Neuronal stem cell (in vitro differentiated cells): ENCODE data around the gene ARID3C.
A peak's percentile ranks its signal among the peaks of the same experiment; 100 is the strongest.
"Not testable (repeated sequence)": the region's sequence is repeated elsewhere in the genome, so short reads cannot be mapped to it uniquely, and the experiment has no call there.

ENCODE experiments used
- DNase-seq: peaks from one replicate; pipeline ENCODE4 v3.0.0-alpha.2; 2013; ENCODE audit warnings: low spot score
- H2AFZ ChIP-seq: one replicate; pipeline ENCODE4 v1.6.1; 2013; ENCODE audit warnings: mild to moderate bottlenecking, low read length, inconsistent platforms
- H2AK5ac ChIP-seq: 2 replicates; pipeline ENCODE4 v1.6.1; 2013; ENCODE audit warnings: low read depth, mild to moderate bottlenecking, inconsistent platforms, low read length, moderate library complexity, mixed read lengths
- H2BK120ac ChIP-seq: 2 replicates; pipeline ENCODE4 v1.6.1; 2013; ENCODE audit warnings: low read depth, mild to moderate bottlenecking, inconsistent platforms, low read length, moderate library complexity, mixed read lengths
- H2BK12ac ChIP-seq: one replicate; pipeline ENCODE4 v1.6.1; 2013; ENCODE audit warnings: low read length, inconsistent platforms
- H2BK15ac ChIP-seq: 2 replicates; pipeline ENCODE4 v1.6.1; 2013; ENCODE audit warnings: mild to moderate bottlenecking, low read length, inconsistent platforms, mixed read lengths
- H2BK5ac ChIP-seq: one replicate; pipeline ENCODE4 v1.6.1; 2013; ENCODE audit warnings: inconsistent platforms, mild to moderate bottlenecking, low read length, moderate library complexity
- H3K14ac ChIP-seq: one replicate; pipeline ENCODE4 v1.6.1; 2013; ENCODE audit warnings: low read length, inconsistent platforms
- H3K18ac ChIP-seq: 2 replicates; pipeline ENCODE4 v1.6.1; 2013; ENCODE audit warnings: low read length, inconsistent platforms
- H3K23ac ChIP-seq: 2 replicates; pipeline ENCODE4 v1.6.1; 2013; ENCODE audit warnings: low read depth, mild to moderate bottlenecking, mixed read lengths, low read length, inconsistent platforms; ENCODE audit not compliant: poor library complexity
- H3K27ac ChIP-seq: replicated peaks from 3 replicates; pipeline ENCODE4 v1.5.1; 2013; ENCODE audit warnings: low read length, inconsistent platforms
- H3K27me3 ChIP-seq, 3 experiments: 2 replicates each; pipeline ENCODE4 v1.6.1; 2013; ENCODE audit warnings: low read length in 3 of 3, mild to moderate bottlenecking in 2 of 3, inconsistent platforms in 1 of 3, low read depth in 1 of 3, mixed read lengths in 1 of 3, moderate library complexity in 1 of 3; ENCODE audit not compliant: control insufficient read depth in 3 of 3, insufficient read depth in 3 of 3
- H3K36me3 ChIP-seq, 2 donors: replicated peaks in 1 of 2; 2 replicates each; pipeline ENCODE4 v1.6.1; 2013; ENCODE audit warnings: low read length in 2 of 2; ENCODE audit not compliant: control insufficient read depth in 2 of 2, insufficient read depth in 2 of 2
- H3K4ac ChIP-seq: 2 replicates; pipeline ENCODE4 v1.6.1; 2013; ENCODE audit warnings: inconsistent platforms, mild to moderate bottlenecking, low read length, moderate library complexity
- H3K4me1 ChIP-seq, 2 donors: 1 replicate in 1 of 2; 2 replicates in 1 of 2; pipeline ENCODE4 v1.6.1; 2013; ENCODE audit warnings: low read length in 2 of 2, low read depth in 1 of 2; ENCODE audit not compliant: control insufficient read depth in 2 of 2, insufficient read depth in 1 of 2
- H3K4me2 ChIP-seq: one replicate; pipeline ENCODE4 v1.6.1; 2013; ENCODE audit warnings: mild to moderate bottlenecking, low read length, inconsistent platforms; ENCODE audit not compliant: insufficient read depth, poor library complexity, severe bottlenecking
- H3K4me3 ChIP-seq, 2 donors: 2 replicates each; pipeline ENCODE4 v1.5.1; 2013; ENCODE audit warnings: low read length in 2 of 2, mild to moderate bottlenecking in 2 of 2, inconsistent platforms in 1 of 2, moderate library complexity in 1 of 2
- H3K79me1 ChIP-seq: one replicate; pipeline ENCODE4 v1.6.1; 2013; ENCODE audit warnings: low read depth, mild to moderate bottlenecking, inconsistent platforms, low read length, moderate library complexity
- H3K9ac ChIP-seq: one replicate; pipeline ENCODE4 v1.6.1; 2013; ENCODE audit warnings: mild to moderate bottlenecking, low read depth, low read length, inconsistent platforms; ENCODE audit not compliant: poor library complexity
- H3K9me3 ChIP-seq, 2 donors: replicated peaks in 1 of 2; 2 replicates each; pipeline versions ENCODE3 to v1.6.1; 2013; ENCODE audit warnings: low read length in 2 of 2, mild to moderate bottlenecking in 2 of 2, inconsistent platforms in 1 of 2, low read depth in 1 of 2, mixed read lengths in 1 of 2, moderate library complexity in 1 of 2; ENCODE audit not compliant: control insufficient read depth in 2 of 2, insufficient read depth in 1 of 2
- H4K8ac ChIP-seq: one replicate; pipeline ENCODE4 v1.6.1; 2013; ENCODE audit warnings: low read depth, mild to moderate bottlenecking, inconsistent platforms, low read length, moderate library complexity
- H4K91ac ChIP-seq: one replicate; pipeline ENCODE4 v1.6.1; 2013; ENCODE audit warnings: low read length, low read depth, mild to moderate bottlenecking, inconsistent platforms; ENCODE audit not compliant: poor library complexity
- WGBS, 2 donors: extraction: QIAGEN DNeasy Blood & Tissue Kit; methylation state at CpG; one replicate each; pipeline ENCODE4 v1.1.7; 2013; ENCODE audit warnings: missing lambda C conversion rate in 2 of 2, mixed read lengths in 1 of 2; ENCODE audit not compliant: insufficient read length in 2 of 2, insufficient replicate concordance in 1 of 2; ENCODE audit errors: extremely low coverage in 2 of 2; 5-methylcytosine and 5-hydroxymethylcytosine counted together

ARID3C gene

GRCh38 chr9:34639322-34639721 is 10.5 kb upstream of the ARID3C start:
- not testable (repeated sequence) for H2AK5ac ChIP-seq, H4K91ac ChIP-seq

GRCh38 chr9:34638138-34638445 is 9.2 kb upstream of the ARID3C start:
- Histone ChIP-seq H3K36me3 (peaks cover 7 to 15% of the 10 kb centered on the region in 2 donors), H2BK15ac (no peak overlapping the region), H4K91ac (peak overlapping the region; percentile 76), H3K4me1 (peaks cover 8 to 20% of the 10 kb centered on the region in 2 donors), H3K79me1 (peaks cover 11% of the 10 kb centered on the region), H4K8ac (no peak overlapping the region), H3K9ac (no peak overlapping the region), H3K18ac (no peak overlapping the region), H2AFZ (peak overlapping the region; percentile 100), H2BK12ac (no peak overlapping the region), H2AK5ac (no peak overlapping the region), H2BK120ac (no peak overlapping the region), H3K4me2 (peak overlapping the region; percentile 23), H3K9me3 (no peaks in the 10 kb centered on the region), H2BK5ac (peak overlapping the region; percentile 62), H3K27me3 (no peaks in the 10 kb centered on the region), H3K4ac (no peak overlapping the region), H3K23ac (peak overlapping the region; percentile 97), H3K27ac (no peak overlapping the region), H3K4me3 (peak overlapping the region; percentile 67 to 90), H3K14ac (no peak overlapping the region)
- no CpG with 5 or more reads among the region's 7 CpGs for WGBS, 2 donors
- DNase-seq = no peak

More at GRCh38 chr9:34639322-34639721, 10.5 kb upstream of the ARID3C start:
- no CpG with 5 or more reads among the region's 8 CpGs for WGBS, 2 donors
- H3K14ac ChIP-seq, H3K9me3 ChIP-seq, H2AFZ ChIP-seq, H2BK15ac ChIP-seq, H3K23ac ChIP-seq, H3K4ac ChIP-seq, H3K4me3 ChIP-seq, H3K18ac ChIP-seq, H3K27me3 ChIP-seq, H3K4me2 ChIP-seq, H3K27ac ChIP-seq, H4K8ac ChIP-seq, H2BK120ac ChIP-seq, H2BK5ac ChIP-seq, DNase-seq, H3K9ac ChIP-seq, H2BK12ac ChIP-seq: not testable (repeated sequence)
- H3K36me3 ChIP-seq = peaks cover 7 to 15% of the 10 kb centered on the region in 2 donors
- H3K4me1 ChIP-seq = peaks cover 8 to 15% of the 10 kb centered on the region in 2 donors
- peaks cover 11% of the 10 kb centered on the region for H3K79me1 ChIP-seq

- Histone ChIP-seq H4K8ac (no peak within 1 kb of the TSS), H2BK120ac (peak within 1 kb of the TSS; percentile 48), H3K4me1 (peaks cover 8 to 22% of the 10 kb centered on the region in 2 donors), H3K18ac (peak within 1 kb of the TSS; percentile 95), H3K4me3 (peak within 1 kb of the TSS; percentile 90 to 92), H3K23ac (peak within 1 kb of the TSS; percentile 97), H3K9me3 (no peaks in the 10 kb centered on the region), H3K36me3 (peaks cover 7 to 15% of the 10 kb centered on the region in 2 donors), H3K9ac (peak within 1 kb of the TSS; percentile 99), H2BK12ac (no peak within 1 kb of the TSS), H3K14ac (peak within 1 kb of the TSS; percentile 100), H2AK5ac (peak within 1 kb of the TSS; percentile 98), H2BK5ac (peak within 1 kb of the TSS; percentile 62), H4K91ac (peak within 1 kb of the TSS; percentile 94), H3K27me3 (no peaks in the 10 kb centered on the region), H3K27ac (no peak within 1 kb of the TSS), H2BK15ac (peak within 1 kb of the TSS; percentile 92), H2AFZ (peak within 1 kb of the TSS; percentile 100), H3K79me1 (peaks cover 11% of the 10 kb centered on the region), H3K4me2 (peak within 1 kb of the TSS; percentile 96), H3K4ac (peak within 1 kb of the TSS; percentile 100)
- DNase-seq = peak; percentile 94
- WGBS, 2 donors = no CpG with 5 or more reads among the region's 74 CpGs
Measured at GRCh38 chr9:34637356-34638137, 8.7 kb upstream of the ARID3C start, which contains the start of gene SIGMAR1. SIGMAR1 (minus strand) TSS chr9:34637787; CDS start chr9:34637697, 90 bp downstream.

- Histone ChIP-seq H3K9ac (peak overlapping the region; percentile 99), H2AK5ac (peak overlapping the region; percentile 98), H3K9me3 (no peaks in the 10 kb centered on the region), H2BK12ac (no peak overlapping the region), H2AFZ (peak overlapping the region; percentile 100), H3K27me3 (no peaks in the 10 kb centered on the region), H3K4me2 (peak overlapping the region; percentile 96), H3K4me1 (peaks cover 8 to 24% of the 10 kb centered on the region in 2 donors), H2BK120ac (peak overlapping the region; percentile 48), H3K27ac (no peak overlapping the region), H4K91ac (peak overlapping the region; percentile 94), H3K14ac (peak overlapping the region; percentile 100), H2BK15ac (peak overlapping the region; percentile 92), H2BK5ac (peak overlapping the region; percentile 62), H4K8ac (no peak overlapping the region), H3K36me3 (peaks cover 7 to 15% of the 10 kb centered on the region in 2 donors), H3K18ac (peak overlapping the region; percentile 95), H3K23ac (peak overlapping the region; percentile 97), H3K4me3 (peak overlapping the region; percentile 90 to 92), H3K4ac (peak overlapping the region; percentile 100), H3K79me1 (peaks cover 11% of the 10 kb centered on the region)
- DNase-seq = no peak
- WGBS, 2 donors = no CpG with 5 or more reads among the region's 23 CpGs
Measured at GRCh38 chr9:34636791-34637355, 8.0 kb upstream of the ARID3C start.
